ENCODE measurements around the gene KCNJ4.

KCNJ4 gene

DNA sequence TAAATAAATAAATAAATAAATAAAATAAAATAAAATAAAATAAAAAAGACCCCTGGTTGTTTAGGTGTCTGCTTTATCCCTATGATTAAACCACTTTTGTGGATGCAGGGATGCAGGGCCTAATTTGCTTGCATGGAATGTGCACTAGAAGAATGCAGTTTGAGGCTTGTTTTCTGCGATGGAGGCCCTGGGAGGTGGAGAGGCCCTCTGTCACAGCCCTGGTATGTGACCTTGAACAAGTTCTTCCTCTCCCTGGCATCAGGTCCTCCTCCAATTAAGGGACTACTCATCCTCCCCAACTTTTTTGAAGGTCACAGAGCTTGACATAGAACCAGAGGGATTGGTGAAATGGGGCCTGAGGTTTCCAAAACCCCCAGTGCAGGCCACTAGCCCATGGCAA, 22.7 kb downstream of the KCNJ4 start:
- DNase-seq = no peak

DNA sequence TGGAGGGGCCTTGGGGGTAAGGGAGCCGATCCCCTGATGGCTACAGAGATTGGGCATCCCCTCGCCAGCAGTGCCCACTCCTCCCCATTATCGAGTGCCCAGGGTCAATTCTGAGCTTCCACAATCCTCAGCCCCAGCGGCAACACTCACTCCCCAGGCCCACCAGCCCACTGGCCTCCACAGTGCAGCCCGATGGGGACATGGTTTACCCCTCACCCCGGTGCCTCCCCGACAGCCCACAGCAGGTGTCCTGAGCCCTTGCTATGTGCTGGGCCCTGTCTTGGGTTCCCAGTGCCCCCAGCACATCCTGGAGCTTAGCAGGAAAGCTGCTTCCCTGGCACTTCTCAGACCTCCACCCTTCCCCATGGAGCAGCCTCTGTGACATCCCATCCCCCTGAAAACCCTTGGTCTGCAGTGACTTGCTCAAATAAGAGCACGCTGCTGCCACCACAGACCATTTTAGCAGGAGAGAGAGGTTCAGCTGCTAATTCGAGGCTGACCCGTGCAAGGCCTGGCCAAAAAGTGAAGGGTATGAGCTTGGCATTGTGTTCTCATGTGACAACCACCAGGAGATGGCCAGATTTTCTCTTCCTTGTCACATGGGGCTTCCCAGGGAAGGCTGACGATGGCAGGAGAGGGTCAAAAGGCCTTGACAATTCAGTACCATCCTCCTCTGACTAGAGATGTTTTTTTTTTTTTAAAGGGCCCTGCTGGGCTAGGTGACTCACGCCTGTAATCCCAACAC, 23.6 kb downstream of the KCNJ4 start:
- DNase-seq = no peak

DNA sequence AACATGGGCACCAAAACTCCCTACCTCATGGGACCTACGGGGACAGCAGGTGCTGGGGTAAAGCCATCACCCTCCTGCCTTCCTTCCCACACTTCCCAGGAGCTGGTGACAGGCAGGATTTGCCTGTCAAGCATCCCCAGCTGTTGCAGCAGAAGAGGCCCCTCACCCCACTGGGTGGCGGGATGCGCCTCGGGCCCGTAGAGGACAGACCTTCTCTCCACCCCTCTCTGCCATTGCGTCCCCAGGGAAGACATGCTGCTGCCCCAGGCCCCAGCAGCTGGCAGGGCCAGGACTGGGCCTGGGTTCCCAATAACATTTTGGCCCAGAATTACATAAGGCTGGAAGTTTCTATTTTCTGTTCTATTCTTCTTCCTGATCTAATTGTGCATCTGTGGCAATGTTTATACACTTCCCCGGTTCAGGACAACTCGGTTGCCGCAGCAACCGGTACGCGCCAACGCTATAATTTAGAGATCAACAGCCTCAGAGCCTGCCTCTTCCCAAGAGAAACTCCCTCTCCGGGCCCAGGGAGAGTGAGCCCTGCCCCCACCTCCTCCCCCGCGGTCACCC, 25.4 kb downstream of the KCNJ4 start:
- DNase-seq = peak in 11 of 51 donors; percentile 11 to 77 (median 35)

DNA sequence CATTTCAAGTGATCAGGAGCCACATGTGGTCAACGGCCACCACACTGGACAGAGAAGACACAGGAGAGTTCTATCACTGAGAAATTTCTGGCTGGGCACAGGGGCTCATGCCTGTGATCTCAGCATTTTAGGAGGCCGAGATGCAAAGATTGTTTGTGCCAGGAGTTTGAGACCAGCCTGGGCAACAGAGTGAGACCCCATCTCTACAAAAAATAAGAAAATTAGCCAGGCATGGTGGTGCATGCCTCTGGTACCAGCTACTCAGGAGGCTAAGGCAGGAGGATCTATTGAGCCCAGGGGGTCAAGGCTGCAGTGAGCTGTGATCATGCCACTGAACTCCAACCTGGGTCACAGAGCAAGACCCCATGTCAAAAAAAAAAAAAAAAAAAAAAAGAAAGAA, 26.3 kb downstream of the KCNJ4 start:
- no peak for DNase-seq

DNA sequence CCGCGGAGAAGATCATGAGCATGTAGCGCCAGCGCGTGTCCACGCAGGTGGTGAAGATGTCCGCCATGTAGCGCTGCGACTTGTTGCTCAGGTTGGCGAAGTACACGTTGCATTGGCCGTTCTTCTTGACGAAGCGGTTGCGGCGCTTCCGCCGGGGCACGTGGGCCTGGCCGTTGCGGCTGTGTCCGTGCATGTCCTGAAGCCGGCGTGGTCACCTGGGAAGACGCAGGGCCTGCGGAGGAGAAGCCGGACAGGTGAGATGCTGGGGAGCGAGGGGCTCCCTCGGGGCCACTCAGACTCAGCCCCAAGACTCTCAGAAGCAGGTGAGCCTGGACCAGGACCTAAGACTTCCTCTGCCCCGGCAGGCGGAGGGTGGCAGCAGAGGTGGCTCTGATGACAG, 27.1 kb downstream of the KCNJ4 start:
- DNase-seq = no peak

DNA sequence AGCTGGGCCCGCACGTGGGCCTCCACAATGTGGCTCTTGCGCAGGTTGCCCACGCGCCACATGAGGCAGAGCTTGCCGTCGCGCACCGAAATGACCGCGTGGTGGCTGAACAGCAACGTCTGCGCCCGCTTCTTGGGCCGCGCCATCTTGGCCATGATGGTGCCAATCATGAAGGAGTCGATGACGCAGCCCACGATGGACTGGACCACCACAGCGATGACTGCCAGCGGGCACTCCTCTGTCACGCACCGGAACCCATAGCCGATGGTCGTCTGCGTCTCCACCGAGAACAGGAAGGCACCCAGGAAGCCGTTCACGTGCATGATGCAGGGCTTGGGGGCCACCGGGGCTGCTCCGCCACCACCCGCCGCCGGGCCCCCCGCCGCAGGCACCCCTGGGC, 27.5 kb downstream of the KCNJ4 start:
- no peak for DNase-seq

DNA sequence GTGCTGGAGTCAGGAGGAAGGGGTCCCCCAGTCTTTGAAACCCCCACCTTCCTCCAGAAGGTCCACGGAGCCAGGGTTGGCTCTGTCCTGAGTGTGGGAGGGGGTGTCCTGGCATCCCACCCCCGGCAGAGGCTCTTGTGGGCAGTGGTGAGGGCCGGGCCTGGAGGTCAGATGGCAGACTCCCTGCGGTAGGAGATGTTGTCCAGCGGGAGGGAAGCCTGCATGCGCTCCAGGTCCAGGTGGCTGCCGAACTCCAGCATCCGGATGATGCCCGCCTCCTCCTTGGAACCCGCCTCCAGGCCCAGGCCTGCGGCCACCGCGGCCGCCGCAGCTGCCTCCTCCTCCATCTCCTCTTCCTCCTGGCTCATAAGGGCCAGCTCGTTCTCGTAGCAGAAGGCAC, 28.4 kb downstream of the KCNJ4 start:
- DNase-seq = no peak

DNA sequence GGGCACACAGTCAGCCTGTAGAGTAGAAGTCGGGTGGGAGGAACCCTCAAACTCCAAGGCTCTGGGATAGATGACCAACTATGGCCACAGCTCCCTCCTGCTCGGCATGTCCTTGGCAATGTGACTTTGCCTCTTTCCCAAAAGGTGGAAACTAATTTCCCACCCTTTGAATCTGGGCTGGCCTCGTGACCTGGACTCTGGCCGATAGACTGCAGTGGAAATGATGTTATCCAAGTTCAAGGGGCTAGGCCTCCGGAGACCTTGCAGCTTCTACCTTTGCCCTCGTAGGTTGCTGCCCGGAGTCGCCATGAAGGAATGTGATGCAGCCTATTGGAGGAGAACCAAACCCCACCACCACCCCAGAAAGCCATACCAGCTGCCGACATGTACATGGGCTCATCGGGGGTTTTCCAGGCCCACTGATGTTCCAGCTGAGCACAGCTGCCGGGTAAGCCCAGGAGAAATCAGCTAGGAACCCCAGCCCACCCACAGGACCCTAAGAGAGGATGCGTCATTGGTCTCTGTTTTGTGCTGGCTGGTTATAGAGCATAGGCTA, 30.4 kb downstream of the KCNJ4 start:
- DNase-seq = no peak

DNA sequence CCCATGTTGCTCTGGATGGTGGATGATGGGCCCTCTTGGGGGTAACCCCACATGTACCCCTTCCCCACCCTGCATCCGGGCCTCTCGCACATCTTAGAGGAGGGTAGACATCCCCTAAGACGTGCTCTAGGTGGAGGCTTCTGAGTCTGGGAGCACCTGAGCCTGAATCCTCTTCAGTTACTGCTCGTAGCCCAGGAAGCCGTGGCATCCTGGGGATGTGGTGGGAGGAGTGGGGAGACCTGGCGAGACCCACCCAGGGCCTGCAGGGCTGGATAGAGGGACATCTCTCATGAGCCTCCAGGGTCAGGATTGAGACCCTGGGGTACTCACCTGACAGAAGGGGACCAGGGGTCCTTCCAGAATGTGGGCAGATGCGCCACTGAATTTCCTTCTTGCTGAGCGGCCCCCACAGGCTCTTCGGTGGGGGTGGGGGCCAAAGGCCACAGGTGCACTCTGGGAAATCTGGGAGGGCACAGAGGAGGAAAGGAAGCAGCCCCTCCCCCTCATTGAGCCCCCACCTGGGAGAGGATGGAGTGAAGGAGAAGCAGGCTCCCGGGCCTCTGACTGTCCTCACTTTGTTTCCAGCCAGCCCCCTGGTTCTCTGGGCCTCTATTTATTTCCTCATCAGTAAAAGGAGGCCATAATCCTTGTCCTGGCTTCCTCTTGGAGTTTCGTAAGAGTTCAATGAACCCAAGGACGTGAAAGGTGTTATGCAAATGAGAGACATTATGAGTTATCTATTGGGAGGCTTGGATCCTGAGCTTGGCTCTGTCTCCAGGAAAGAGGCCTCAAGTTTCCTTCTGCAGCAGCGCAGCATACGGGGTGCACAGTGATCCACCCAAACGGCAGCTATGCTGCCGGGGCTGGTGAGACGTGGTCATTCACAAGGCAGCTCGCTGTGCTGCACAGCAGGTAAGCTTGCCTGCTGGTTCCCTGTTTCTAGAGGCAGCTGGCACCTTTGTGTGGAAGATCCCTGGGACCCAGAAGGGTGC, 31.2 kb downstream of the KCNJ4 start:
- no peak for DNase-seq

DNA sequence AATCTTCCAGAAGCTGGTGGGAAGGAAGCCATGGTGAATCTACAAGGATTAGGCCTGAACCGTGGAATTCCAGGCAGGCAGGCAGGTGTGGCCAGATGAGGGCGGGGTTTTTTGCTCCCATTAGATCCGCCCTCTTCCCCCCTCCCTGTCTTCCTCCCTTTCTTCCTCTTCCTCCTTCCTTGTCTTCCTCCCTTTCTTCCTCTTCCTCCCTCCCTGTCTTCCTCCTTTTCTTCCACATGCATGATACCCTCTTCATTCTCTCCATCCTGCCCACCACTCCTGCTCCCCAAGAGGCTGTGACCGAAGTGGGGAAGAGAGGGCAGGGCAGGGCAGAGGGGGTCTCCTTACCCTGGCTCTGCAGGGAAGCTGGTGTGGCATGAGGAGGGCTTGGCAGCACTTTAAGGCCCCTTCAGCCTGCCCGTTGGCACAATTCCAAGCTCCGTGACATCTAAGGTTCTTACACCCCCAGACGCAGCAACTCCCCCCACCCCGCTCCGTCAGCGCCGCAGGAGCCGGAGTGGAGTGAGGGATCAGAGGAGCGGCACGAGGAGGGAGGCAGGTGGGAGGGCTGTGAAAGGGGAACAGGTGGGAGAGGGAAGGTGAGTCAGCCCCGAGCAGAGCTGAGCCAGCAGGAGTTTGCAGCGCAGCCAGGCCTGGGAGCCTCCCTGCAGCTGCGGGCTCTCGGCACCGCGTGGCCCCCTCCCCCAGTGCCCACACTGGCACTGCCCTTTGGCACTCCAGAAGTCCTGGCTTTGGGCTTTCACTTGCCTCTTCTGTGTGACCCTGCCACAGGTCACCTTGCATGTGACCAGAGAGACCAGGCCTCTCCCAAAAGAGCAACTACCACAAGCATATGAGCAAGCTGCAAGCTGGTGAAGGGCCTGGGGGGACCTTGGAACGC, 32.1 kb downstream of the KCNJ4 start:
- peak in 6 of 51 donors; percentile 18 to 75 (median 36) for DNase-seq

DNA sequence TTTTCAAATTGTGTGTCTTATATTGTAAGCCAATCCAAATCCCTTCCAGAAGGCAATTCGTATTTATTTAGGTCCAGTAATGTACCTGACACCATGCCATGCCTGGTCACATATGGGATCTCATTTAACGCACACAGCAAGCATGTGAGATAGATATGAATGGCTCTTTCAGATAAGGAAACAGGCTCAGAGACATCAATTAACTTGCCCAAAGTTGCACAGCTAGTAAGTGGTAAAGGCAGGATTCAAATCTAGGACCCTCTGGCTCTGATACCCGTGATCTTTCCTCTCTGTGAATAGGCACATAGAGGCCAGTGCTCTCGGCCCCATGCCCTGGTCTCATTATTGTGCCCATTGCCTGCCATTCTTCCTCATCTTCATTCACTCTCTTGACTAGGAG, 34.3 kb downstream of the KCNJ4 start:
- DNase-seq = no peak

DNA sequence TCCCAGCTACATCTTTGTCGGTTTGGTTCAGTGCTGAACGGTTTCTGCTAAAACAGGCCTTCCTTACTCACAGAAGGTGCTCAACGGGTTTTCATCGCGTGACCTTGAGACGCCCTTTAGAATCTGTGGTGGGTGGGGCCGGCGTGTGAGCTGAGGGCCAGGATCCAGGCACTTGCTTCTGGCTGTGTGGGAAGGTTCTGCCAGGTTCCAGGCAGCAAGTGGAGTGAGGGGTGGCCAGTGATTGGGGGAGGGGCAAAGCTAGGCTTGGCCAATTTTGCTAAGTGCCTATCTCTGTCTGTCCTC, 35.2 kb downstream of the KCNJ4 start:
- no peak for DNase-seq

DNA sequence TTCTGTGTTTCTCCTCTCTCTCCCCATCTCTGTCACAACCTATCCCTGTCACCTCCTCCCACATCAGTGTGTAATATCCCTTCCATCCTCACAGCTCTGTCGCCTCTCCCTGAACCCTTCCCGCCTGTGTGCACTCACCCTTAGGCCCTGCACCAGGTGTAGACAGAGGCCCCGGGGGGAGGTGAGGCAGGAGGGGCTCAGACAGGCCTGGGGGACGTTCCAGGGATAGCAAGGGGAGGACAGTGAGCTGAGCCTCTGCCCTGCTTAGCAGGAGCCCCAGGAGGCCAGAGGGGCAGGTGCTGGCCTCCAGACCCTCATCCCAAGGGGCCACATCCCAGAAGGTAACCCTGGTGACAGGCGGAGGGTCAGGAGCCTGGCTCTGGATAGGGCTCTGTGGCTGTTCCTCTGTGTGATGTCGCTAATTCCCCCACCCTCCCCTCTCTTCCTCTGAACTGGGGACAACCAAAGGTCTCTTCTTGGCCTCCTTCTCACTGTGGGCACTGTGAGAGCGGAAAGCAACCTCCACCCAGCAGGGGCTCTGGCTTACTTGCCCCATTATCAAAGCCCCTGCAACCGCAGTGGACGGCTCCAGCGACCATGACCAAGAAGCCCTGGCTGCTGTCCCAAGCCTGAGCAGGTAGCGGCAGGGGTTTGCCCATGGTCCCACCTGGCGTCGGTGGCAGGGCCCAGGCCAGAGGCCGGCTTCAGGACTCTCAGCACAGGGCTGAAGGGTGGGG, 35.7 kb downstream of the KCNJ4 start:
- no peak for DNase-seq

DNA sequence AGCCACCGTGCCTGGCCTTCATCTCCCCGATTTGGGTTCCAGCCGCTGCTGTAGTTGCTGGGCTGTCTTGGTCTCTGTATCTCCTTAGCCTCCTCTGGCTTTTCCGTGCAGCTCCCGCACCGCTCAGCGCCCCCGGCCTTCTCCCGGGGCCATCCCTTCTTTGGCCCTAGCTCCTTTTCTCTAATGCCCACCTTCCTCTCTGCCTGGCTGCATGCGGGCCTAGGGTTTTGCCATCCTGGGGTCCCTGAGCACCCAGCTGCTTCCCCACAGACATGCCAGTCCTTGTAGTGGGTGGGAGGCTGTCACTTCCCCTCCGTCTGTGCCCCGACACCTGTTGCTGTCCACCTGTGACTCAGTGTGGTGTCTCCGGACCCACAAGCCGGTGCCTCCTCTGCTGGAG, 36.4 kb downstream of the KCNJ4 start:
- DNase-seq = no peak

DNA sequence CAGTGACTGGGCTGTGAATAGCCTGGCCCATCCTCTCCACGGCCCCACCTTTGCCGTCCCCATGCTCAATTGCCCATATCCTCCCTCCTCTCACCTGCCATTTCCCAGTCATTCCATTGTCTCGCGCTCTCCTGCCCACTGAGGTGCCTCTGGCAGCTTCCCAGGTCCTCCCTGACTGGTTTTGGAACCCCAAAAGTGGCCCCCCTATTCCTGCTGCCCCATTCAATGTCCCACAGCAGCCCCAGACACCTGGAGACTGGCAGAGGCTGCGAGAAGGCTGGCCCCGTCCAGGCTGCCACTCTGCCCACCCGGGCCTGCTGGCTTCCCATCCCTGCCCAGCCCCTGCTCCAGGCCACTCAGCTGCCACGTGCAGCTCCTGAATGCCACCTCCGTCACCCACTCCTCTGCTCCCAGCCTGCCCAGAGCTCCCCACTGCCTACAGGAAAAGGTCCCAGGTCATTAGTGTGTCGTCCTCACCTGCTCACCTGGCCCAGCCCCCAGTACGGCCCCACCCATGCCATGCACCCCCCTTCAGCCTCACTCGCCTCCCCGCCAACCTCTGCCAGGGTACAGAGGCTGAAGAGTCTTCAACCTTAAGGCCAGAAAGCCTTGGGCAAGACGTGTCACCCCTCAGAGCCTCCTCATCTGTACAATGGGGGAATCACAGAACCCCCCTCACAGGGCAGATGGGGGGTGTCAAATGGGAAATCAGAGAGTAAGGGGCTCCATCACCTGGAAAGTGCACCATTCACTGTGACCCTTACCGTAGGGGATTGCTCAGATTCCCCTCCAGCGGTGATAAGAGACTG, 37.5 kb downstream of the KCNJ4 start:
- no peak for DNase-seq

DNA sequence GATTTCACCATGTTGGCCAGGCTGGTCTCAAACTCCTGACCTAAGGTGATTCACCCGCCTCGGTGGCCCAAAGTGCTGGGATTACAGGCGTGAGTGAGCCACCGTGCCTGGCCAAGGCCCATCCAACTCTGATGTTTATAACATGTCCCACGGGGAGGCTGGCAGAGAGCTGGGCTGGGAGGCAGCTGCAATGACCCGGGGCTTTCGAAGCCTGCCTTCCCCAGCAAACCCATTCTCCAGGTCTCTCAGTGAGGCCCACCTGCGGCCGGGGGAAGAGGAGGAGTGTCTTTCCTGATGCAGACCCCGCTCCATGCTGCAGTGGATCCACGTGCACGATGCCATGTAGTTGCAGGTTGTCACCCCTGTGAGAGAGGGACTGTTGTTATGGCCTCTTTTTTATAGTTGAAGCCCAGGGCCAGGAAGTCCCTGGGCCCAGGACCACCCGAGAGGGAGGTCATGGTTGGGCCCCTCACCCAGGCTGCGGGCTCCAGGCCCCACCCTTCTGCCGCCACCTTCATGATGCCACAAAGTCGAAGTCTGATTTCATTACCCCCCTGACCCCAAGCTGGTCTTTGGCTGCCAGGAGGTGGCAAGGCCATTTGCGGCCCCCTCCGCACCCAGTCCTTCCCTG, 38.3 kb downstream of the KCNJ4 start:
- DNase-seq = no peak

DNA sequence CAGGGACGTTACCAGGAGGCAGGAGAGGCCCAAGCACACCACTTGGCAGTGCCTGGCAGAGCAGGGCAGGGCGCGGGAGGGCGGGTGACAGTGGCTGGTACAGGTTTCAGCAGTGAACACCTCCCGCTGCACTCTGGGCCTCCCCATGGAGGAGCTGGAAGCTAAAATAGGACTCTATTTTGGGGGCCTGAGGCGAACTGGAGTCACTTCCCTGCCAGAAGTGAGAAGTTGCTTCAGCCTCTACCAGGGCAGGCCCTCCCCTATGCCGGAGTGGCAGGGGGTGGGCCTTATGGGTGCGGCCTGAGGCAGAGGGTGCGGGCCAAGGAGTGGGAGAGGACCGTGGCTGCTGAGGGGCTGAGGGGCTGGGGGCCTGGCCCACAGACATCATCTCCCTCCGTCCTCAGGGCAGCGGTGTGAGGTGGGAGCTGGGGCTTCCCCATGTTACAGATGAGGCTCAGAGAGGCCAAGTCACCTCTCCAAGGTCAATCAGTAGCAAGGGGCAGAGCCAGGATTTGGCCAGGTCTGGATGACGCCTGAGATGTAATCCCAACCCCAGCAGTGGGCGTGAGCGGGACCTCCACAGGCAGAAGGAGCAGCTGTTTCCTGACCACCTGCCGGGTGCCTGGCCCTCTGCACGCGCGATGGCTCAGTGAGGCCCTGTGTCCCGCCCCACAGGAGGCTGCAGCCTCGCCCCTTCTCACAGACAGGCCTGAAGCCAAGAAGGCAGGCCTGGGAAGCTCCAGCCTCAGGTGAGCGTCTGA, 39.3 kb downstream of the KCNJ4 start:
- DNase-seq = no peak

DNA sequence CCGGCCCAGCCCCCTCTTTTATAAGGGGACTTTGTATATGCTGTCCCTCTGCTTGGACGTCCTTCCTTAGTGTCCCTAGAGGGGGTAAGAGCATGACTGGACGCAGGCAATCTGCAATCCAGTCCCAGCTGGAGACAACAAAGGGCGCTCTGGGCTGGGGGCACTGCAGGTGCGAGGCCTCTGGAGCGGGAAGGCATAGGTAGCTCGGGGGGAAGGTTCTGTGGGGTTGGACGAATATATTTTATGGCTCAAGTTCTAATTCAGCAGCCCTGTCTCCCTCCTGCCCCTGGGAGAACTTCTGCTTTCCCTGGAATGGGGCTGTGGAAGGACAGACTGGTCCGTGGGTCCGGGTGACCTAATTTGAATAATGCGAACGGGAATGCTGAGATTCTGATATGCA, 40.0 kb downstream of the KCNJ4 start:
- no peak for DNase-seq
